K562 (cell line): ENCODE results near the gene CD82. TPM values are rescaled to one million over a fixed set of nuclear protein-coding genes. Genes with fewer than 3 reads are reported as not detected.

ENCODE experiments used
- CBX1 ChIP-seq: sonication (generic); IDR thresholded peaks from 2 replicates; pipeline ENCODE4 v1.6.1; 2016; ENCODE audit warnings: antibody characterized with exemption, low read depth, mild to moderate bottlenecking
- CCAR2 ChIP-seq: fragments of 200-400 bp; formaldehyde crosslinking; IDR thresholded peaks from 2 replicates; pipeline ENCODE4 v1.6.1; 2017; ENCODE audit warnings: mild to moderate bottlenecking, low read depth, low read length
- CTCFL ChIP-seq: IDR thresholded peaks from 2 replicates; pipeline ENCODE4 v1.6.1; 2011; ENCODE audit warnings: borderline replicate concordance, low read depth, mild to moderate bottlenecking, moderate library complexity, low read length; ENCODE audit not compliant: insufficient read depth, poor library complexity, severe bottlenecking
- DPF2 ChIP-seq: fragments of 450-650 bp; IDR thresholded peaks from 2 replicates; pipeline ENCODE4 v1.6.1; 2016
- GATA2 ChIP-seq: sonication (generic); formaldehyde crosslinking; IDR thresholded peaks from 2 replicates; pipeline ENCODE4 v1.4.0; 2020; ENCODE audit warnings: mild to moderate bottlenecking, missing genetic modification reagents
- GATAD2B ChIP-seq: fragments of 450-650 bp; IDR thresholded peaks from 2 replicates; pipeline ENCODE4 v1.6.1; 2017; ENCODE audit warnings: mild to moderate bottlenecking, borderline replicate concordance
- HNRNPLL ChIP-seq: fragments of 200-400 bp; formaldehyde crosslinking; IDR thresholded peaks from 2 replicates; pipeline ENCODE4 v1.6.1; 2017; ENCODE audit warnings: low read length, low read depth, mild to moderate bottlenecking; ENCODE audit not compliant: poor library complexity, severe bottlenecking
- MLX ChIP-seq, 2 experiments: fragments of 450-650 bp in 1 of 2; sonication (generic) in 1 of 2; formaldehyde crosslinking; conservative IDR thresholded peaks; 2 replicates each; pipeline versions ENCODE4 v1.4.0 to v1.8.1; 2020 to 2022; ENCODE audit warnings: mild to moderate bottlenecking in 1 of 2, missing genetic modification reagents in 1 of 2
- MTA1 ChIP-seq: fragments of 450-650 bp; IDR thresholded peaks from 2 replicates; pipeline ENCODE4 v1.6.1; 2017; ENCODE audit warnings: borderline replicate concordance
- NR4A1 ChIP-seq, 2 experiments: fragments of 250-450 bp in 1 of 2; fragments of 450-650 bp in 1 of 2; sonication (Bioruptor Pico) in 1 of 2; IDR thresholded peaks; 2 replicates each; pipeline versions ENCODE4 v1.4.0 to v1.6.1; 2016 to 2020; ENCODE audit warnings: mild to moderate bottlenecking in 2 of 2, missing compliant biosample characterization in 1 of 2, missing genetic modification characterization in 1 of 2, moderate library complexity in 1 of 2
- PBX2 ChIP-seq, 2 experiments: IDR thresholded peaks in 1 of 2; conservative IDR thresholded peaks in 1 of 2; 2 replicates each; pipeline ENCODE4 v1.6.1; 2016; ENCODE audit warnings: low read depth in 2 of 2, mild to moderate bottlenecking in 1 of 2, missing compliant biosample characterization in 1 of 2, missing genetic modification characterization in 1 of 2, moderate library complexity in 1 of 2
- POLR2B ChIP-seq: fragments of 450-650 bp; IDR thresholded peaks from 2 replicates; pipeline ENCODE4 v1.6.1; 2018; ENCODE audit warnings: low read depth; ENCODE audit not compliant: partially characterized antibody
- SAFB ChIP-seq: fragments of 200-400 bp; formaldehyde crosslinking; IDR thresholded peaks from 2 replicates; pipeline ENCODE4 v1.6.1; 2017; ENCODE audit warnings: low read depth, low read length, borderline replicate concordance
- SMAD4 ChIP-seq: fragments of 250-450 bp; sonication (Bioruptor Pico); conservative IDR thresholded peaks from 2 replicates; pipeline ENCODE4 v1.8.0; 2021; ENCODE audit warnings: inconsistent platforms, mild to moderate bottlenecking, moderate library complexity
- SOX6 ChIP-seq: fragments of 450-650 bp; IDR thresholded peaks from 2 replicates; pipeline ENCODE4 v1.6.1; 2014; ENCODE audit warnings: mild to moderate bottlenecking
- WHSC1 ChIP-seq: IDR thresholded peaks from one replicate; pipeline ENCODE4 v1.6.1; 2012; ENCODE audit warnings: low read length, control low read depth, inconsistent platforms
- ZBTB2 ChIP-seq: fragments of 450-650 bp; IDR thresholded peaks from 2 replicates; pipeline ENCODE4 v1.6.1; 2016; ENCODE audit warnings: antibody characterized with exemption
- ZBTB7A ChIP-seq: IDR thresholded peaks from 2 replicates; pipeline ENCODE4 v1.6.1; 2011; ENCODE audit warnings: low read depth, mild to moderate bottlenecking, low read length, moderate library complexity, borderline replicate concordance; ENCODE audit not compliant: control insufficient read depth
- ZNF134 ChIP-seq: fragments of 250-450 bp; sonication (Bioruptor Pico); conservative IDR thresholded peaks from 2 replicates; pipeline ENCODE4 v1.4.0; 2020
- ZNF512 ChIP-seq: IDR thresholded peaks from 2 replicates; pipeline ENCODE4 v1.6.1; 2016; ENCODE audit warnings: missing genetic modification characterization, missing compliant biosample characterization
- polyA plus RNA-seq, 8 experiments: library from polyadenylated mRNA; depleted of rRNA in 4 of 8; stranded (reverse) in 5 of 8; unstranded in 3 of 8; fragments of >200 nt; fragmentation: Nextera tagmentation in 2 of 8; fragmentation: Illumina TruSeq in 1 of 8; extraction: Ambion mirVana in 2 of 8; extraction: Trizol in 1 of 8; gene quantifications; 2 replicates each; pipeline versions ENCODE4 v1.2.1 to v1.2.3, GENCODE V29; 2011 to 2014; ENCODE audit warnings: inconsistent platforms in 1 of 8, missing spikeins in 1 of 8
- total RNA-seq, 7 experiments: library from RNA; depleted of rRNA in 6 of 7; stranded (reverse); fragments of >200 nt in 6 of 7; fragmentation: Illumina TruSeq in 2 of 7; extraction: Trizol in 2 of 7; gene quantifications; 2 replicates each; pipeline versions ENCODE4 v1.2.1 to v1.2.3, GENCODE V29; 2011 to 2021; ENCODE audit warnings: low replicate concordance in 1 of 7

Gene CD82
- total and polyA plus RNA-seq, 9 of the 15 experiments (the other 6 are each of a cell fraction or from before 2014, with no cell fraction given) = 0.27 to 9.4 (median 3.0) TPM

- TF ChIP-seq ZNF512 (tag) (no peak), MLX (CRISPR knock-in tag; conservative IDR thresholded peaks at IDR 0.05) (no peak), SMAD4 (CRISPR knock-in tag) (no peak), MTA1 (no peak), DPF2 (peak; percentile 59; the same call in 1 of the 2 replicates), CBX1 (no peak), CCAR2 (no peak), SAFB (no peak), ZNF134 (CRISPR knock-in tag) (no peak), GATAD2B (no peak), PBX2 (CRISPR knock-in tag; IDR thresholded peaks at IDR 0.05; ENCODE audit: low read depth) (no peak), PBX2 (tag; conservative IDR thresholded peaks at IDR 0.05; ENCODE audit: low read depth) (peak; percentile 30; the same call in 1 of the 2 replicates), ZBTB2 (peak; percentile 53; the same call in 1 of the 2 replicates), POLR2B (no peak), ZBTB7A (no peak), NR4A1 (CRISPR knock-in tag; IDR thresholded peaks at IDR 0.05) (no peak), NR4A1 (tag; IDR thresholded peaks at IDR 0.05) (peak; percentile 11; the same call in 1 of the 2 replicates), HNRNPLL (no peak), WHSC1 (no peak), CTCFL (no peak), SOX6 (no peak), GATA2 (CRISPR knock-in tag) (no peak)
Observed at GRCh38 chr11:44550123-44550522, 15.3 kb upstream of the CD82 start (continued).
